ENCODE results near the gene BIN1. TPM values are rescaled to one million over a fixed set of nuclear protein-coding genes. Genes with fewer than 3 reads are reported as not detected.

BIN1 gene
- total RNA-seq, 4 donors from 2014 or later = 41.5 to 112 (median 57.8) TPM

- Histone ChIP-seq H3K36me3 (no peaks in the 10 kb centered on the region), H3K4me1 (no peaks in the 10 kb centered on the region), H3K9me3 (no peaks in the 10 kb centered on the region), H3K27me3 (no peaks in the 10 kb centered on the region), H3K4me3 (no peak overlapping the region), H3K27ac (no peak overlapping the region)
- DNase-seq = no peak
- intact Hi-C loops (cut with DNase I; ENCODE audit: low total_unique reads) = no loop called here
- TF ChIP-seq POLR2A (IDR thresholded peaks at IDR 0.05) = no peak
- TF ChIP-seq CTCF (IDR thresholded peaks at IDR 0.05) = no peak
These were observed 51.2 kb downstream of the BIN1 start for GRCh38 chr2:127055786-127056076.

- no peak overlapping the region for H3K4me3 ChIP-seq
- H3K9me3 ChIP-seq = no peaks in the 10 kb centered on the region
- no peak overlapping the region for H3K27ac ChIP-seq
- TF ChIP-seq CTCF (IDR thresholded peaks at IDR 0.05) (no peak), POLR2A (IDR thresholded peaks at IDR 0.05) (no peak)
- no peaks in the 10 kb centered on the region for H3K36me3 ChIP-seq
- H3K4me1 ChIP-seq = no peaks in the 10 kb centered on the region
- intact Hi-C loops (cut with DNase I; ENCODE audit: low total_unique reads) = no loop called here
- no peak for DNase-seq
- H3K27me3 ChIP-seq = no peaks in the 10 kb centered on the region
These were observed 51.8 kb downstream of the BIN1 start for GRCh38 chr2:127054996-127055785.

- H3K4me1 ChIP-seq = no peaks in the 10 kb centered on the region
- no peak overlapping the region for H3K27ac ChIP-seq
- H3K27me3 ChIP-seq = no peaks in the 10 kb centered on the region
- no peak overlapping the region for H3K4me3 ChIP-seq
- H3K9me3 ChIP-seq = no peaks in the 10 kb centered on the region
- DNase-seq = no peak
- intact Hi-C loops (cut with DNase I; ENCODE audit: low total_unique reads) = no loop called here
- TF ChIP-seq POLR2A (IDR thresholded peaks at IDR 0.05) = no peak
- TF ChIP-seq CTCF (IDR thresholded peaks at IDR 0.05) = no peak
- H3K36me3 ChIP-seq = no peaks in the 10 kb centered on the region
These were observed 52.4 kb downstream of the BIN1 start for GRCh38 chr2:127054604-127054930.

- Histone ChIP-seq H3K27me3 (no peaks in the 10 kb centered on the region), H3K4me3 (no peak overlapping the region), H3K4me1 (no peaks in the 10 kb centered on the region), H3K9me3 (no peaks in the 10 kb centered on the region), H3K36me3 (no peaks in the 10 kb centered on the region), H3K27ac (no peak overlapping the region)
- peak in 1 of 2 donors; percentile 22 for DNase-seq
- intact Hi-C loops (cut with DNase I; ENCODE audit: low total_unique reads) = no loop called here
- TF ChIP-seq CTCF (IDR thresholded peaks at IDR 0.05) (no peak), POLR2A (IDR thresholded peaks at IDR 0.05) (no peak)
These were observed 53.0 kb downstream of the BIN1 start for GRCh38 chr2:127053731-127054603.
